HCT116 (cell line): ENCODE data around the gene TTC32. TPM values are rescaled to one million over a fixed set of nuclear protein-coding genes. Genes with fewer than 3 reads are reported as not detected.

Experiments used
- ATAC-seq: fragments of 200-7000 bp; cut with Tn5 transposase; 2 replicates; pipeline ENCODE4 v1.9.1; 2020; ENCODE audit warnings: mild to moderate bottlenecking, moderate library complexity
- BruUV-seq: library from RNA; stranded (reverse); fragments of 400-500 nt; replicated peaks from 2 replicates; lab custom pipeline; 2021; lab: Mats Ljungman, UMichigan
- CTCF ChIA-PET: fragments of 300-600 bp; sonication (Branson Sonifier 250); formaldehyde crosslinking; loops from one replicate; lab custom pipeline; 2021; ENCODE audit warnings: antibody characterized with exemption; lab: Charles Lee
- POLR2A ChIA-PET: fragments of 300-600, 350-600 bp; sonication (Branson Sonifier 250); formaldehyde crosslinking; loops from one replicate; lab custom pipeline; 2021; ENCODE audit warnings: antibody characterized with exemption; lab: Charles Lee
- RAD21 ChIA-PET, 2 experiments: fragments of 300-600 bp; sonication (Branson Sonifier 250); formaldehyde crosslinking; loops; one replicate each; lab custom pipeline; 2023; ENCODE audit warnings: low total read pairs in 2 of 2; ENCODE audit not compliant: uncharacterized antibody in 2 of 2, unreplicated experiment in 2 of 2, low non-redundant PET in 1 of 2; lab: Charles Lee
- DNase-seq: peaks from one replicate; pipeline ENCODE4 v3.0.0-alpha.2; 2010; ENCODE audit warnings: low read depth, low spot score
- H2AFZ ChIP-seq: fragments of 200-600 bp; shearing (Covaris generic), sonication (generic); 2 replicates; pipeline ENCODE4 v1.6.1; 2017; ENCODE audit warnings: low read depth, mixed run types, mixed read lengths, antibody characterized with exemption, low read length; ENCODE audit not compliant: poor library complexity, severe bottlenecking
- H3K27ac ChIP-seq: 2 replicates; pipeline ENCODE4 v1.5.1; 2012; ENCODE audit warnings: low read depth, low read length
- H3K27me3 ChIP-seq: fragments of 200-600 bp; sonication (generic); 2 replicates; pipeline ENCODE4 v1.6.1; 2016; ENCODE audit warnings: mixed run types, low read length, mixed read lengths; ENCODE audit not compliant: insufficient read depth
- H3K36me3 ChIP-seq, 2 experiments: fragments of 200-500 bp in 1 of 2; fragments of 200-600 bp in 1 of 2; sonication (Bioruptor generic) in 1 of 2; sonication (generic) in 1 of 2; 2 replicates each; pipeline versions ENCODE4 v1.5.1 to v1.6.1; 2014 to 2016; ENCODE audit warnings: low read length in 2 of 2, inconsistent platforms in 1 of 2, mixed read lengths in 1 of 2, mixed run types in 1 of 2; ENCODE audit not compliant: insufficient read depth in 2 of 2, control insufficient read depth in 1 of 2
- H3K4me1 ChIP-seq, 2 experiments: fragments of 200-600 bp in 1 of 2; sonication (generic) in 1 of 2; 2 replicates each; pipeline versions ENCODE4 v1.5.1 to v1.6.1; 2012 to 2017; ENCODE audit warnings: low read length in 2 of 2, inconsistent platforms in 1 of 2, mild to moderate bottlenecking in 1 of 2, mixed read lengths in 1 of 2, mixed run types in 1 of 2, moderate library complexity in 1 of 2; ENCODE audit not compliant: insufficient read depth in 2 of 2, control insufficient read depth in 1 of 2
- H3K4me2 ChIP-seq: fragments of 200-600 bp; sonication (generic); 2 replicates; pipeline ENCODE4 v1.6.1; 2017; ENCODE audit warnings: mixed run types, low read length, mixed read lengths
- H3K4me3 ChIP-seq, 2 experiments: fragments of 200-600 bp in 1 of 2; sonication (generic) in 1 of 2; replicated peaks in 1 of 2; 2 replicates each; pipeline ENCODE4 v1.5.1; 2011 to 2016; ENCODE audit warnings: low read length in 2 of 2, control low read depth in 1 of 2, low read depth in 1 of 2, mild to moderate bottlenecking in 1 of 2, mixed read lengths in 1 of 2, mixed run types in 1 of 2
- H3K79me2 ChIP-seq: fragments of 200-600 bp; sonication (generic); 2 replicates; pipeline ENCODE4 v1.6.1; 2017; ENCODE audit warnings: mild to moderate bottlenecking, mixed run types, low read length, moderate library complexity, mixed read lengths; ENCODE audit not compliant: insufficient read depth
- H3K9ac ChIP-seq: fragments of 200-600 bp; sonication (generic); 2 replicates; pipeline ENCODE4 v1.6.1; 2016; ENCODE audit warnings: low read length, mixed read lengths
- H3K9me2 ChIP-seq: fragments of 200-600 bp; sonication (generic), shearing (Covaris generic); 2 replicates; pipeline ENCODE4 v1.6.1; 2017; ENCODE audit warnings: mixed run types, mild to moderate bottlenecking, moderate library complexity; ENCODE audit not compliant: insufficient read depth
- H3K9me3 ChIP-seq, 2 experiments: fragments of 200-500 bp in 1 of 2; fragments of 200-600 bp in 1 of 2; sonication (Bioruptor generic) in 1 of 2; sonication (generic) in 1 of 2; 2 replicates each; pipeline ENCODE4 v1.6.1; 2014 to 2017; ENCODE audit warnings: low read length in 2 of 2, mixed read lengths in 2 of 2, inconsistent platforms in 1 of 2, low read depth in 1 of 2, mild to moderate bottlenecking in 1 of 2, mixed run types in 1 of 2, moderate library complexity in 1 of 2; ENCODE audit not compliant: control insufficient read depth in 1 of 2, insufficient read depth in 1 of 2
- H4K20me1 ChIP-seq: fragments of 200-600 bp; sonication (generic), shearing (Covaris generic); 2 replicates; pipeline ENCODE4 v1.6.1; 2017; ENCODE audit warnings: mixed run types, mild to moderate bottlenecking, moderate library complexity; ENCODE audit not compliant: insufficient read depth
- CBX3 ChIP-seq: IDR thresholded peaks from 2 replicates; pipeline ENCODE4 v1.6.1; 2012; ENCODE audit warnings: low read depth
- CEBPB ChIP-seq: IDR thresholded peaks from 2 replicates; pipeline ENCODE4 v1.6.1; 2012; ENCODE audit warnings: low read depth
- EGR1 ChIP-seq: IDR thresholded peaks from 2 replicates; pipeline ENCODE4 v1.6.1; 2012; ENCODE audit warnings: low read depth
- ELF1 ChIP-seq: IDR thresholded peaks from 2 replicates; pipeline ENCODE4 v1.6.1; 2012; ENCODE audit warnings: low read depth, borderline replicate concordance
- EZH2 ChIP-seq: fragments of 200-600 bp; sonication (generic); IDR thresholded peaks from 2 replicates; pipeline ENCODE4 v1.6.1; 2017; ENCODE audit warnings: antibody characterized with exemption, mixed run types
- EZH2phosphoT487 ChIP-seq: fragments of 200-600 bp; IDR thresholded peaks from 2 replicates; pipeline ENCODE4 v1.6.1; 2018; ENCODE audit warnings: antibody characterized with exemption, borderline replicate concordance
- FOSL1 ChIP-seq: IDR thresholded peaks from 2 replicates; pipeline ENCODE4 v1.6.1; 2012; ENCODE audit warnings: low read depth
- JUND ChIP-seq: IDR thresholded peaks from 2 replicates; pipeline ENCODE4 v1.6.1; 2012
- POLR2A ChIP-seq: IDR thresholded peaks from 2 replicates; pipeline ENCODE4 v1.7.0; 2011; ENCODE audit warnings: borderline replicate concordance; ENCODE audit not compliant: insufficient read depth, insufficient read length; ENCODE audit errors: extremely low read depth
- RAD21 ChIP-seq: IDR thresholded peaks from 2 replicates; pipeline ENCODE4 v1.6.1; 2012; ENCODE audit warnings: low read depth, mild to moderate bottlenecking
- SIN3A ChIP-seq: IDR thresholded peaks from 2 replicates; pipeline ENCODE4 v1.6.1; 2012; ENCODE audit warnings: low read depth
- SP1 ChIP-seq: IDR thresholded peaks from 2 replicates; pipeline ENCODE4 v1.6.1; 2012; ENCODE audit warnings: low read depth
- YY1 ChIP-seq: IDR thresholded peaks from 2 replicates; pipeline ENCODE4 v1.6.1; 2011; ENCODE audit warnings: low read length, low read depth, moderate library complexity, mild to moderate bottlenecking; ENCODE audit not compliant: insufficient replicate concordance; ENCODE audit errors: extremely low read depth
- ZFX ChIP-seq: fragments of 450-650 bp; IDR thresholded peaks from 2 replicates; pipeline ENCODE4 v1.6.1; 2017
- ZNF274 ChIP-seq: fragments of 200-500 bp; sonication (Bioruptor generic); IDR thresholded peaks from 2 replicates; pipeline ENCODE4 v1.6.1; 2014; ENCODE audit warnings: mild to moderate bottlenecking, low read depth, low read length, inconsistent platforms
- intact Hi-C: fragments of 100-400 bp; cut with micrococcal nuclease; formaldehyde crosslinking; loops from 2 replicates; pipeline ENCODE4 v1.10.0; 2022
- total RNA-seq: library from RNA; stranded (reverse); gene quantifications from one replicate; pipeline ENCODE4 v1.2.1, GENCODE V29; 2021; ENCODE audit not compliant: unreplicated experiment
- TF ChIP-seq, protein P1 (sequence below): IDR thresholded peaks from 2 replicates; pipeline ENCODE4 v1.6.1; 2012; ENCODE audit warnings: low read depth
- TF ChIP-seq, protein P2 (sequence below), 3 experiments: fragments of 200-600 bp in 1 of 3; sonication (generic) in 1 of 3; IDR thresholded peaks in 2 of 3; conservative IDR thresholded peaks in 1 of 3; 2 replicates each; pipeline ENCODE4 v1.5.1; 2012 to 2017; ENCODE audit warnings: low read depth in 2 of 3, low read length in 2 of 3, antibody characterized with exemption in 1 of 3, borderline replicate concordance in 1 of 3, control low read depth in 1 of 3, mild to moderate bottlenecking in 1 of 3, mixed read lengths in 1 of 3, mixed run types in 1 of 3, moderate library complexity in 1 of 3; ENCODE audit not compliant: insufficient read depth in 1 of 3
- TF ChIP-seq, protein P3 (sequence below): IDR thresholded peaks from 2 replicates; pipeline ENCODE4 v1.6.1; 2011; ENCODE audit warnings: mild to moderate bottlenecking, low read length, moderate library complexity; ENCODE audit not compliant: insufficient replicate concordance; ENCODE audit errors: extremely low read depth
- TF ChIP-seq, protein P4 (sequence below): IDR thresholded peaks from 2 replicates; pipeline ENCODE4 v1.6.1; 2012

The TTC32 gene
- total RNA-seq, 1 experiment from 2014 or later: 6.3 TPM

DNA sequence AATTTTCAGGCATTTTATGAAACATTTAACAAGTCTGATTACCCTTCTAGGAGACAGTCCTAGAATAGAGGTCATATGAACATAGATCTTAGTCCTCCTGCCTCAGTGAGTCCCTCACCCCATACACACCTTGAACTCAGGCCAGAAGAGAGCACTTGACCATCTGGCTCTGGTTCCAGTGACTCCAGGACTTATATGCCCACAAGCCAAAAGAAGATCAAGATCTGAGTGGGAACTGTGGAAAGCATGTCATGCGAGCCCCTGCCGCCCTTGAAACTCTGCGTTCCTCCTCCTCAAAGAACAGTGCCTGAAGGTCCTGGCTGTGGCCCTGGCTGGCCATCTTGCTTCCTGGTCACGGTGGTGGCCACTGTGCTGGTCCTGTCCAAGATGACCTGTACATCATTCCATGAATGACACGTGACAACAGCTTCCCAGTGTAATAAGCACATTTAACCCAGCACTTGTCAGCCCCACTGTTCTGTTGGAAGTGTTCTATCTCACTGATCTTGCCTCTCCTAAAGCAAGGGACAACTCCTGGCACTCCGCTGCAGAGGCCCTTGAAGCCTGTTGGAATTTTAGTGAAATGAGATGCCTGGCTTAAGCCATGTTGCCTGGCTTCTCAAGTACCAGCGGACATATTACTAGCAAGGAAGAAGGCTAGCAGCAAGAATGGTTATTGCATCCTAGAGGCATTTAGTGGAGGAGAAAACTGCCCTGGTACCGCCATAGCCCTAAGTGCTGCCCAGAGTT, 17.6 kb downstream of the TTC32 start:
- Histone ChIP-seq H3K36me3 (no peaks in the 10 kb centered on the region), H3K9me3 (no peaks in the 10 kb centered on the region), H3K4me3 (no peak overlapping the region), H3K4me1 (no peaks in the 10 kb centered on the region), H2AFZ (no peak overlapping the region), H4K20me1 (no peaks in the 10 kb centered on the region), H3K9ac (no peak overlapping the region), H3K4me2 (no peak overlapping the region), H3K79me2 (no peaks in the 10 kb centered on the region), H3K27me3 (0 out of 2 replicates have a peak, but pooled peaks cover 4% of the 10 kb centered on the region), H3K9me2 (no peaks in the 10 kb centered on the region), H3K27ac (no peak overlapping the region)
- ChIA-PET CTCF (no interaction called here), RAD21 (no interaction called here), POLR2A (no interaction called here)
- no TSS peak for BruUV-seq
- intact Hi-C loops: no loop called here
- no peak for ATAC-seq
- DNase-seq: no peak
- TF ChIP-seq RAD21: no peak
- no peak for TF ChIP-seq ZNF274
- no peak for TF ChIP-seq EZH2phosphoT487
- no peak for TF ChIP-seq POLR2A
- TF ChIP-seq, protein P1, sequence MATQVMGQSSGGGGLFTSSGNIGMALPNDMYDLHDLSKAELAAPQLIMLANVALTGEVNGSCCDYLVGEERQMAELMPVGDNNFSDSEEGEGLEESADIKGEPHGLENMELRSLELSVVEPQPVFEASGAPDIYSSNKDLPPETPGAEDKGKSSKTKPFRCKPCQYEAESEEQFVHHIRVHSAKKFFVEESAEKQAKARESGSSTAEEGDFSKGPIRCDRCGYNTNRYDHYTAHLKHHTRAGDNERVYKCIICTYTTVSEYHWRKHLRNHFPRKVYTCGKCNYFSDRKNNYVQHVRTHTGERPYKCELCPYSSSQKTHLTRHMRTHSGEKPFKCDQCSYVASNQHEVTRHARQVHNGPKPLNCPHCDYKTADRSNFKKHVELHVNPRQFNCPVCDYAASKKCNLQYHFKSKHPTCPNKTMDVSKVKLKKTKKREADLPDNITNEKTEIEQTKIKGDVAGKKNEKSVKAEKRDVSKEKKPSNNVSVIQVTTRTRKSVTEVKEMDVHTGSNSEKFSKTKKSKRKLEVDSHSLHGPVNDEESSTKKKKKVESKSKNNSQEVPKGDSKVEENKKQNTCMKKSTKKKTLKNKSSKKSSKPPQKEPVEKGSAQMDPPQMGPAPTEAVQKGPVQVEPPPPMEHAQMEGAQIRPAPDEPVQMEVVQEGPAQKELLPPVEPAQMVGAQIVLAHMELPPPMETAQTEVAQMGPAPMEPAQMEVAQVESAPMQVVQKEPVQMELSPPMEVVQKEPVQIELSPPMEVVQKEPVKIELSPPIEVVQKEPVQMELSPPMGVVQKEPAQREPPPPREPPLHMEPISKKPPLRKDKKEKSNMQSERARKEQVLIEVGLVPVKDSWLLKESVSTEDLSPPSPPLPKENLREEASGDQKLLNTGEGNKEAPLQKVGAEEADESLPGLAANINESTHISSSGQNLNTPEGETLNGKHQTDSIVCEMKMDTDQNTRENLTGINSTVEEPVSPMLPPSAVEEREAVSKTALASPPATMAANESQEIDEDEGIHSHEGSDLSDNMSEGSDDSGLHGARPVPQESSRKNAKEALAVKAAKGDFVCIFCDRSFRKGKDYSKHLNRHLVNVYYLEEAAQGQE: no peak
- TF ChIP-seq ELF1: no peak
- no peak for TF ChIP-seq EGR1
- TF ChIP-seq JUND: no peak
- TF ChIP-seq CEBPB: no peak
- no peak for TF ChIP-seq FOSL1
- TF ChIP-seq, protein P2, sequence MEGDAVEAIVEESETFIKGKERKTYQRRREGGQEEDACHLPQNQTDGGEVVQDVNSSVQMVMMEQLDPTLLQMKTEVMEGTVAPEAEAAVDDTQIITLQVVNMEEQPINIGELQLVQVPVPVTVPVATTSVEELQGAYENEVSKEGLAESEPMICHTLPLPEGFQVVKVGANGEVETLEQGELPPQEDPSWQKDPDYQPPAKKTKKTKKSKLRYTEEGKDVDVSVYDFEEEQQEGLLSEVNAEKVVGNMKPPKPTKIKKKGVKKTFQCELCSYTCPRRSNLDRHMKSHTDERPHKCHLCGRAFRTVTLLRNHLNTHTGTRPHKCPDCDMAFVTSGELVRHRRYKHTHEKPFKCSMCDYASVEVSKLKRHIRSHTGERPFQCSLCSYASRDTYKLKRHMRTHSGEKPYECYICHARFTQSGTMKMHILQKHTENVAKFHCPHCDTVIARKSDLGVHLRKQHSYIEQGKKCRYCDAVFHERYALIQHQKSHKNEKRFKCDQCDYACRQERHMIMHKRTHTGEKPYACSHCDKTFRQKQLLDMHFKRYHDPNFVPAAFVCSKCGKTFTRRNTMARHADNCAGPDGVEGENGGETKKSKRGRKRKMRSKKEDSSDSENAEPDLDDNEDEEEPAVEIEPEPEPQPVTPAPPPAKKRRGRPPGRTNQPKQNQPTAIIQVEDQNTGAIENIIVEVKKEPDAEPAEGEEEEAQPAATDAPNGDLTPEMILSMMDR (IDR thresholded peaks at IDR 0.05 in 2 of 3, conservative IDR thresholded peaks at IDR 0.05 in 1 of 3; ENCODE audit: borderline replicate concordance in 1 of 3, insufficient read depth in 1 of 3, low read depth in 2 of 3, low read length in 2 of 3): no peak
- TF ChIP-seq EZH2: no peak
- no peak for TF ChIP-seq SP1
- no peak for TF ChIP-seq YY1
- TF ChIP-seq, protein P3, sequence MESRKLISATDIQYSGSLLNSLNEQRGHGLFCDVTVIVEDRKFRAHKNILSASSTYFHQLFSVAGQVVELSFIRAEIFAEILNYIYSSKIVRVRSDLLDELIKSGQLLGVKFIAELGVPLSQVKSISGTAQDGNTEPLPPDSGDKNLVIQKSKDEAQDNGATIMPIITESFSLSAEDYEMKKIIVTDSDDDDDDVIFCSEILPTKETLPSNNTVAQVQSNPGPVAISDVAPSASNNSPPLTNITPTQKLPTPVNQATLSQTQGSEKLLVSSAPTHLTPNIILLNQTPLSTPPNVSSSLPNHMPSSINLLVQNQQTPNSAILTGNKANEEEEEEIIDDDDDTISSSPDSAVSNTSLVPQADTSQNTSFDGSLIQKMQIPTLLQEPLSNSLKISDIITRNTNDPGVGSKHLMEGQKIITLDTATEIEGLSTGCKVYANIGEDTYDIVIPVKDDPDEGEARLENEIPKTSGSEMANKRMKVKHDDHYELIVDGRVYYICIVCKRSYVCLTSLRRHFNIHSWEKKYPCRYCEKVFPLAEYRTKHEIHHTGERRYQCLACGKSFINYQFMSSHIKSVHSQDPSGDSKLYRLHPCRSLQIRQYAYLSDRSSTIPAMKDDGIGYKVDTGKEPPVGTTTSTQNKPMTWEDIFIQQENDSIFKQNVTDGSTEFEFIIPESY: no peak
- TF ChIP-seq CBX3: no peak
- TF ChIP-seq SIN3A: no peak
- TF ChIP-seq, protein P4, sequence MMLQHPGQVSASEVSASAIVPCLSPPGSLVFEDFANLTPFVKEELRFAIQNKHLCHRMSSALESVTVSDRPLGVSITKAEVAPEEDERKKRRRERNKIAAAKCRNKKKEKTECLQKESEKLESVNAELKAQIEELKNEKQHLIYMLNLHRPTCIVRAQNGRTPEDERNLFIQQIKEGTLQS: no peak
- TF ChIP-seq ZFX: no peak
